DOHH2 (cell line): ENCODE results near the gene HRC.
"Not testable (repeated sequence)": the region's sequence is repeated elsewhere in the genome, so short reads cannot be mapped to it uniquely, and the experiment has no call there.

ENCODE experiments used
- H3F3A ChIP-seq: fragments of 200-600 bp; sonication (generic), shearing (Covaris generic); 2 replicates; pipeline ENCODE4 v1.6.0; 2016; ENCODE audit warnings: antibody characterized with exemption, mild to moderate bottlenecking; ENCODE audit not compliant: control insufficient read depth, insufficient read depth
- H3K27ac ChIP-seq: fragments of 200-600 bp; sonication (generic); 2 replicates; pipeline ENCODE4 v1.5.1; 2014; ENCODE audit warnings: low read depth, mild to moderate bottlenecking, low read length, moderate library complexity
- H3K27me3 ChIP-seq: fragments of 200-600 bp; sonication (generic); 2 replicates; pipeline ENCODE4 v1.6.1; 2014; ENCODE audit warnings: mild to moderate bottlenecking, low read length, mixed read lengths; ENCODE audit not compliant: control insufficient read depth
- H3K36me3 ChIP-seq: fragments of 200-600 bp; sonication (generic); 2 replicates; pipeline ENCODE4 v1.6.1; 2014; ENCODE audit warnings: mild to moderate bottlenecking, low read length, moderate library complexity, mixed read lengths; ENCODE audit not compliant: control insufficient read depth
- H3K4me1 ChIP-seq: fragments of 200-600 bp; sonication (generic); 2 replicates; pipeline ENCODE4 v1.6.1; 2014; ENCODE audit warnings: mild to moderate bottlenecking, low read length, mixed read lengths; ENCODE audit not compliant: control insufficient read depth
- H3K4me2 ChIP-seq: fragments of 200-600 bp; sonication (generic); 2 replicates; pipeline ENCODE4 v1.6.0; 2014; ENCODE audit warnings: mild to moderate bottlenecking, low read length, moderate library complexity
- H3K4me3 ChIP-seq: fragments of 200-600 bp; sonication (generic); 2 replicates; pipeline ENCODE4 v1.5.1; 2014; ENCODE audit warnings: mild to moderate bottlenecking, low read length, mixed read lengths
- H3K79me2 ChIP-seq: fragments of 200-600 bp; sonication (generic); 2 replicates; pipeline ENCODE4 v1.6.1; 2014; ENCODE audit warnings: mild to moderate bottlenecking, low read length, mixed read lengths; ENCODE audit not compliant: control insufficient read depth
- H3K9me2 ChIP-seq: fragments of 200-600 bp; sonication (generic); replicated peaks from 2 replicates; pipeline ENCODE4 v1.6.1; 2014; ENCODE audit warnings: mild to moderate bottlenecking, low read length, mixed read lengths; ENCODE audit not compliant: control insufficient read depth
- H3K9me3 ChIP-seq: fragments of 200-600 bp; sonication (generic); 2 replicates; pipeline ENCODE4 v1.6.1; 2014; ENCODE audit warnings: antibody characterized with exemption, low read length, mixed read lengths; ENCODE audit not compliant: control insufficient read depth, insufficient read depth
- H4K20me1 ChIP-seq: fragments of 200-600 bp; sonication (generic); 2 replicates; pipeline ENCODE4 v1.6.0; 2014; ENCODE audit warnings: low read depth, mild to moderate bottlenecking, antibody characterized with exemption, low read length, moderate library complexity; ENCODE audit not compliant: control insufficient read depth, insufficient read depth
- CTCF ChIP-seq: fragments of 200-600 bp; sonication (generic); IDR thresholded peaks from one replicate; pipeline ENCODE4 v1.5.1; 2014; ENCODE audit warnings: antibody characterized with exemption, mild to moderate bottlenecking, low read depth, low read length; ENCODE audit not compliant: poor library complexity, severe bottlenecking
- EZH2phosphoT487 ChIP-seq: fragments of 200-600 bp; sonication (generic); IDR thresholded peaks from 2 replicates; pipeline ENCODE4 v1.6.1; 2017; ENCODE audit warnings: borderline replicate concordance, mild to moderate bottlenecking, antibody characterized with exemption, low read length, moderate library complexity, mixed read lengths

The HRC gene

GRCh38 chr19:49126575-49126974 is 28.6 kb downstream of the HRC start:
- Histone ChIP-seq H3K27me3 (no peaks in the 10 kb centered on the region; the same call in 1 of the 2 replicates), H3F3A (no peaks in the 10 kb centered on the region), H3K4me2 (no peak overlapping the region), H3K4me3 (no peak overlapping the region), H3K79me2 (no peaks in the 10 kb centered on the region), H3K9me2 (no peaks in the 10 kb centered on the region), H4K20me1 (no peaks in the 10 kb centered on the region), H3K4me1 (peaks cover 13% of the 10 kb centered on the region), H3K36me3 (no peaks in the 10 kb centered on the region), H3K27ac (no peak overlapping the region), H3K9me3 (no peaks in the 10 kb centered on the region)
- no peak for TF ChIP-seq EZH2phosphoT487
- TF ChIP-seq CTCF: no peak

- H3K36me3 ChIP-seq: no peaks in the 10 kb centered on the region
- H3K9me3 ChIP-seq: no peaks in the 10 kb centered on the region
- 0 out of 2 replicates have a peak, but pooled peaks cover 3% of the 10 kb centered on the region for H3F3A ChIP-seq
- no peak overlapping the region for H3K4me2 ChIP-seq
- H3K9me2 ChIP-seq: no peaks in the 10 kb centered on the region
- H4K20me1 ChIP-seq: no peaks in the 10 kb centered on the region
- peaks cover 16% of the 10 kb centered on the region for H3K4me1 ChIP-seq
- peaks cover 9% of the 10 kb centered on the region for H3K27me3 ChIP-seq
- H3K27ac ChIP-seq: no peak overlapping the region
- H3K79me2 ChIP-seq: no peaks in the 10 kb centered on the region
- no peak for TF ChIP-seq EZH2phosphoT487
- no peak for TF ChIP-seq CTCF
- H3K4me3 ChIP-seq: no peak overlapping the region
These were observed 30.0 kb downstream of the HRC start for GRCh38 chr19:49125025-49125731.

- not testable (repeated sequence) for H3K9me3 ChIP-seq, H3K27ac ChIP-seq, H3K36me3 ChIP-seq, H3F3A ChIP-seq, H3K9me2 ChIP-seq, H4K20me1 ChIP-seq, H3K4me2 ChIP-seq, H3K79me2 ChIP-seq, H3K4me3 ChIP-seq
- Histone ChIP-seq H3K27me3 (peaks cover 18% of the 10 kb centered on the region), H3K4me1 (peaks cover 16% of the 10 kb centered on the region)
These were observed 31.9 kb downstream of the HRC start for GRCh38 chr19:49123285-49123684.

- H3K27ac ChIP-seq, H3K4me3 ChIP-seq, H4K20me1 ChIP-seq, H3K79me2 ChIP-seq, H3F3A ChIP-seq, H3K4me2 ChIP-seq, H3K9me3 ChIP-seq, H3K9me2 ChIP-seq, H3K36me3 ChIP-seq: not testable (repeated sequence)
- peaks cover 18% of the 10 kb centered on the region for H3K27me3 ChIP-seq
- H3K4me1 ChIP-seq: peaks cover 20% of the 10 kb centered on the region
These were observed 33.4 kb downstream of the HRC start for GRCh38 chr19:49121841-49122240.
